Measurements from ENCODE around the gene HTR2A. TPM values are rescaled to one million over a fixed set of nuclear protein-coding genes. Genes with fewer than 3 reads are reported as not detected.

The HTR2A gene
- total RNA-seq, 1 donor from 2014 or later: not detected

- Mint-ChIP-seq H3K9me3 (ENCODE audit: unreplicated experiment) (no peaks in the 10 kb centered on the region), H3K27me3 (ENCODE audit: unreplicated experiment) (peaks cover 1% of the 10 kb centered on the region), H3K27ac (ENCODE audit: unreplicated experiment) (no peak overlapping the region), H3K4me1 (ENCODE audit: unreplicated experiment) (no peaks in the 10 kb centered on the region), H3K36me3 (ENCODE audit: low read depth, unreplicated experiment) (no peaks in the 10 kb centered on the region), H3K4me3 (ENCODE audit: unreplicated experiment) (no peak overlapping the region)
- DNase-seq (ENCODE audit: low spot score): no peak
- TF ChIP-seq, protein P1, sequence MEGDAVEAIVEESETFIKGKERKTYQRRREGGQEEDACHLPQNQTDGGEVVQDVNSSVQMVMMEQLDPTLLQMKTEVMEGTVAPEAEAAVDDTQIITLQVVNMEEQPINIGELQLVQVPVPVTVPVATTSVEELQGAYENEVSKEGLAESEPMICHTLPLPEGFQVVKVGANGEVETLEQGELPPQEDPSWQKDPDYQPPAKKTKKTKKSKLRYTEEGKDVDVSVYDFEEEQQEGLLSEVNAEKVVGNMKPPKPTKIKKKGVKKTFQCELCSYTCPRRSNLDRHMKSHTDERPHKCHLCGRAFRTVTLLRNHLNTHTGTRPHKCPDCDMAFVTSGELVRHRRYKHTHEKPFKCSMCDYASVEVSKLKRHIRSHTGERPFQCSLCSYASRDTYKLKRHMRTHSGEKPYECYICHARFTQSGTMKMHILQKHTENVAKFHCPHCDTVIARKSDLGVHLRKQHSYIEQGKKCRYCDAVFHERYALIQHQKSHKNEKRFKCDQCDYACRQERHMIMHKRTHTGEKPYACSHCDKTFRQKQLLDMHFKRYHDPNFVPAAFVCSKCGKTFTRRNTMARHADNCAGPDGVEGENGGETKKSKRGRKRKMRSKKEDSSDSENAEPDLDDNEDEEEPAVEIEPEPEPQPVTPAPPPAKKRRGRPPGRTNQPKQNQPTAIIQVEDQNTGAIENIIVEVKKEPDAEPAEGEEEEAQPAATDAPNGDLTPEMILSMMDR (IDR thresholded peaks at IDR 0.05; ENCODE audit: unreplicated experiment): no peak
Measured at GRCh38 chr13:46866150-46866549, 30.7 kb downstream of the HTR2A start.

GRCh38 chr13:46864941-46865340 lies 31.9 kb downstream of the HTR2A start:
- TF ChIP-seq, protein P1 (IDR thresholded peaks at IDR 0.05; ENCODE audit: unreplicated experiment): no peak
- Mint-ChIP-seq H3K4me1 (ENCODE audit: unreplicated experiment) (no peaks in the 10 kb centered on the region), H3K27me3 (ENCODE audit: unreplicated experiment) (peaks cover 1% of the 10 kb centered on the region), H3K36me3 (ENCODE audit: low read depth, unreplicated experiment) (no peaks in the 10 kb centered on the region), H3K4me3 (ENCODE audit: unreplicated experiment) (no peak overlapping the region), H3K27ac (ENCODE audit: unreplicated experiment) (no peak overlapping the region), H3K9me3 (ENCODE audit: unreplicated experiment) (no peaks in the 10 kb centered on the region)
- no peak for DNase-seq (ENCODE audit: low spot score)

- no peak overlapping the region for H3K4me3 Mint-ChIP-seq (ENCODE audit: unreplicated experiment)
- H3K4me1 Mint-ChIP-seq (ENCODE audit: unreplicated experiment): no peaks in the 10 kb centered on the region
- no peak overlapping the region for H3K27ac Mint-ChIP-seq (ENCODE audit: unreplicated experiment)
- no peaks in the 10 kb centered on the region for H3K9me3 Mint-ChIP-seq (ENCODE audit: unreplicated experiment)
- peaks cover 1% of the 10 kb centered on the region for H3K27me3 Mint-ChIP-seq (ENCODE audit: unreplicated experiment)
- TF ChIP-seq, protein P1 (IDR thresholded peaks at IDR 0.05; ENCODE audit: unreplicated experiment): no peak
- no peaks in the 10 kb centered on the region for H3K36me3 Mint-ChIP-seq (ENCODE audit: low read depth, unreplicated experiment)
- DNase-seq (ENCODE audit: low spot score): no peak
Measured at GRCh38 chr13:46861959-46862358, 34.9 kb downstream of the HTR2A start.

GRCh38 chr13:46860722-46861121 lies 36.1 kb downstream of the HTR2A start:
- Mint-ChIP-seq H3K4me3 (ENCODE audit: unreplicated experiment) (no peak overlapping the region), H3K27me3 (ENCODE audit: unreplicated experiment) (peaks cover 1% of the 10 kb centered on the region), H3K4me1 (ENCODE audit: unreplicated experiment) (no peaks in the 10 kb centered on the region), H3K36me3 (ENCODE audit: low read depth, unreplicated experiment) (no peaks in the 10 kb centered on the region), H3K27ac (ENCODE audit: unreplicated experiment) (no peak overlapping the region), H3K9me3 (ENCODE audit: unreplicated experiment) (no peaks in the 10 kb centered on the region)
- no peak for DNase-seq (ENCODE audit: low spot score)
- TF ChIP-seq, protein P1 (IDR thresholded peaks at IDR 0.05; ENCODE audit: unreplicated experiment): no peak

GRCh38 chr13:46858776-46859175 lies 38.1 kb downstream of the HTR2A start:
- no peaks in the 10 kb centered on the region for H3K9me3 Mint-ChIP-seq (ENCODE audit: unreplicated experiment)
- no peaks in the 10 kb centered on the region for H3K36me3 Mint-ChIP-seq (ENCODE audit: low read depth, unreplicated experiment)
- H3K27me3 Mint-ChIP-seq (ENCODE audit: unreplicated experiment): no peaks in the 10 kb centered on the region
- no peak overlapping the region for H3K27ac Mint-ChIP-seq (ENCODE audit: unreplicated experiment)
- TF ChIP-seq, protein P1 (IDR thresholded peaks at IDR 0.05; ENCODE audit: unreplicated experiment): no peak
- DNase-seq (ENCODE audit: low spot score): no peak
- no peaks in the 10 kb centered on the region for H3K4me1 Mint-ChIP-seq (ENCODE audit: unreplicated experiment)
- H3K4me3 Mint-ChIP-seq (ENCODE audit: unreplicated experiment): no peak overlapping the region
